Measurements from ENCODE around the gene ESRP2. TPM values are rescaled to one million over a fixed set of nuclear protein-coding genes. Genes with fewer than 3 reads are reported as not detected.

ESRP2 gene
- total and polyA plus RNA-seq, 4 donors, result 22.5 to 65.5 (median 39.3) TPM

DNA sequence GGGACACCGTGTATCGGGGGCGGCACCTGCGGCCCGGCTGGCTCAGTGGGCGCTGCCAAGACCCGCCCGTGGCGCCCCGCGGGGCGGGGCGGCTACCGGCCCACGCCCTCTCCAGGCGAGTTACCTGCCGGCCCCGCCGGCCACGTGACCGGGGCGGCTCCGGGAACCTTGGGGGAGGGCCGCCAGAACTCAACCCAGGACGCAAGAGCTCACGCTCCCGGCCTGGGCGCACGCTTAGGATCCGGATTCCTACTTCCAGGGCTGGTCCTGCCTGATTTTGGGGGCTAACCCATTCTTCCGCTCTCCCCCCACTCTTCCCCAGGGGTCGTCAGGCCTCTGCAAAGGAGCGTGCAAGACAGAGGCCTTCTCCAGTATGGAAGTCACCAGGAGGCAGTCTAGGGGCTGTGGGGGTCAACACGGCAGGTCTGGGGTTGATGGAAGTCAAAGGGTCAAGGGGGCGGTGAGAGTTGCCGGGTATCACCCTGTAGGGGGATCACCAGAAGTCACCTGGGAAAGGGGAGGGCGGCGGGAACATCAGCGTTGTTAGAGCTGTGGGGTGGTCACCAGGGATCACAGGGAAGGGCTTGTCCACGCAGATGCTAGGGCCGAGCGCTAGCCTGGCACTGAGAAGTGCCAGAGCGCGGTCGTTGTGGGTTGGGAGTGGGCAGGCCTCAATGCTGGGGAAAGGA lies 354 bp upstream of the ESRP2 start:
- TF ChIP-seq, protein P1, sequence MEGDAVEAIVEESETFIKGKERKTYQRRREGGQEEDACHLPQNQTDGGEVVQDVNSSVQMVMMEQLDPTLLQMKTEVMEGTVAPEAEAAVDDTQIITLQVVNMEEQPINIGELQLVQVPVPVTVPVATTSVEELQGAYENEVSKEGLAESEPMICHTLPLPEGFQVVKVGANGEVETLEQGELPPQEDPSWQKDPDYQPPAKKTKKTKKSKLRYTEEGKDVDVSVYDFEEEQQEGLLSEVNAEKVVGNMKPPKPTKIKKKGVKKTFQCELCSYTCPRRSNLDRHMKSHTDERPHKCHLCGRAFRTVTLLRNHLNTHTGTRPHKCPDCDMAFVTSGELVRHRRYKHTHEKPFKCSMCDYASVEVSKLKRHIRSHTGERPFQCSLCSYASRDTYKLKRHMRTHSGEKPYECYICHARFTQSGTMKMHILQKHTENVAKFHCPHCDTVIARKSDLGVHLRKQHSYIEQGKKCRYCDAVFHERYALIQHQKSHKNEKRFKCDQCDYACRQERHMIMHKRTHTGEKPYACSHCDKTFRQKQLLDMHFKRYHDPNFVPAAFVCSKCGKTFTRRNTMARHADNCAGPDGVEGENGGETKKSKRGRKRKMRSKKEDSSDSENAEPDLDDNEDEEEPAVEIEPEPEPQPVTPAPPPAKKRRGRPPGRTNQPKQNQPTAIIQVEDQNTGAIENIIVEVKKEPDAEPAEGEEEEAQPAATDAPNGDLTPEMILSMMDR (IDR thresholded peaks at IDR 0.05; ENCODE audit: control extremely low read depth, extremely low read depth), result no peak
- Histone ChIP-seq H3K27me3 (ENCODE audit: control insufficient read depth in 3 of 3, insufficient read depth in 3 of 3, low read length in 2 of 3) (peaks cover 0 to 16% (median 16%) of the 10 kb centered on the region in 3 donors), H3K27ac (ENCODE audit: low read depth in 1 of 2, low read length in 1 of 2) (peak overlapping the region in 1 of 2 donors; percentile 96), H3K4me1 (ENCODE audit: control insufficient read depth in 5 of 5, insufficient read depth in 5 of 5, low read length in 5 of 5) (peaks cover 4 to 28% (median 15%) of the 10 kb centered on the region in 5 donors), H3K4me3 (peak overlapping the region; percentile 60), H3K9ac (ENCODE audit: insufficient read depth in 1 of 2, low read length in 2 of 2) (peak overlapping the region; percentile 46 to 51), H3K9me3 (ENCODE audit: control insufficient read depth in 4 of 4, insufficient read depth in 3 of 4, low read length in 3 of 4) (no peaks in the 10 kb centered on the region), H3K36me3 (ENCODE audit: control insufficient read depth in 4 of 4, insufficient read depth in 4 of 4, low read length in 4 of 4) (peaks cover 0 to 10% (median under 1%) of the 10 kb centered on the region in 4 donors)
- 6 to 15% methylated on average over 39 to 45 of the region's 45 CpGs for WGBS, 2 donors
- peak; percentile 48 to 81 (median 74) for DNase-seq
- ATAC-seq (ENCODE audit: insufficient read depth, low FRiP score), result peak; percentile 49

DNA sequence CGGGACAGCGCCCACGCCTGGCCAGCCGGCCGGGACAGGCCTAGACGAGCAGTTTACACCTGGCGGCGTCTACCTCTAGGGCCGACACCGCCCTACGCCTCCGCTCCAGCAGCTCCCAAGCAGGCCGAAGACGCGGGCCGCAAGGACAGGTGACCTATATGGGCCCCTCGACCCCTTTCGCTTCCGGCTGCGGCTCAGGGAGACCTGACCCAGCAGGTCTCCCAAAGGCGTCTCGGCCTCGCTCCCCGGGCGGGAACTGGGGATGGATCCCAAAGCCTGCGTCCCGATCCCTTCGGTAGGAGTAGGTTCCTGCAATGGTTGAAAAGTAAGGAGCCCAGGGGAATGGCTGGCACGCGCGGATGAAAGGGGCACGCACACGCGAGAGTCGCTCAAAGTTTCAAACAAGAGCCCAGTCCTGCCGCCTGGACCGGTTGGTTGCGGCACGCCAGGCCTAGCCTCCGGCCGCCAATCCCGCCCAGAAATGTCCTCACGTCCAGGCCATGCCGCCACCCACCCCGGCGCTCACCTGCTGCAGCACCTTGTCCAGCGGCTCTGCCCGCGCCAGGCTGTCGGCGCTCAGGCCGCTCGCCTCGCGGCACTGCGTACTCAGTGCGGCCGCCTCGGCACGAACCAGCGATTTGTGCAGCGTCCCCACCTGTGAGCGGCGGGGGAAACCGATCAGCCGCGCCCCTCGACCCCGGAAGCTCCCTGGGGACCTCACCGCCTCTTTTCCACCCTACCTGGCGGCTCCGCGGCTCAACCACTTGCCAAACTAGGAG lies 630 bp downstream of the ESRP2 start:
- peak overlapping the region; percentile 60 for H3K4me3 ChIP-seq
- WGBS, 2 donors, result 53 to 59% methylated on average over 68 to 73 of the region's 73 CpGs
- H3K27ac ChIP-seq (ENCODE audit: low read depth in 1 of 2, low read length in 1 of 2), result peak overlapping the region in 1 of 2 donors; percentile 92
- peaks cover 4 to 28% (median 15%) of the 10 kb centered on the region in 5 donors for H3K4me1 ChIP-seq (ENCODE audit: control insufficient read depth in 5 of 5, insufficient read depth in 5 of 5, low read length in 5 of 5)
- H3K36me3 ChIP-seq (ENCODE audit: control insufficient read depth in 4 of 4, insufficient read depth in 4 of 4, low read length in 4 of 4), result peaks cover 0 to 13% (median 2%) of the 10 kb centered on the region in 4 donors
- H3K9ac ChIP-seq (ENCODE audit: insufficient read depth in 1 of 2, low read length in 2 of 2), result no peak overlapping the region
- DNase-seq (no peak), ATAC-seq (ENCODE audit: insufficient read depth, low FRiP score) (no peak)
- H3K27me3 ChIP-seq (ENCODE audit: control insufficient read depth in 3 of 3, insufficient read depth in 3 of 3, low read length in 2 of 3), result peaks cover 0 to 16% (median 16%) of the 10 kb centered on the region in 3 donors
- TF ChIP-seq, protein P1 (IDR thresholded peaks at IDR 0.05; ENCODE audit: control extremely low read depth, extremely low read depth), result no peak
- no peaks in the 10 kb centered on the region for H3K9me3 ChIP-seq (ENCODE audit: control insufficient read depth in 4 of 4, insufficient read depth in 3 of 4, low read length in 3 of 4)

DNA sequence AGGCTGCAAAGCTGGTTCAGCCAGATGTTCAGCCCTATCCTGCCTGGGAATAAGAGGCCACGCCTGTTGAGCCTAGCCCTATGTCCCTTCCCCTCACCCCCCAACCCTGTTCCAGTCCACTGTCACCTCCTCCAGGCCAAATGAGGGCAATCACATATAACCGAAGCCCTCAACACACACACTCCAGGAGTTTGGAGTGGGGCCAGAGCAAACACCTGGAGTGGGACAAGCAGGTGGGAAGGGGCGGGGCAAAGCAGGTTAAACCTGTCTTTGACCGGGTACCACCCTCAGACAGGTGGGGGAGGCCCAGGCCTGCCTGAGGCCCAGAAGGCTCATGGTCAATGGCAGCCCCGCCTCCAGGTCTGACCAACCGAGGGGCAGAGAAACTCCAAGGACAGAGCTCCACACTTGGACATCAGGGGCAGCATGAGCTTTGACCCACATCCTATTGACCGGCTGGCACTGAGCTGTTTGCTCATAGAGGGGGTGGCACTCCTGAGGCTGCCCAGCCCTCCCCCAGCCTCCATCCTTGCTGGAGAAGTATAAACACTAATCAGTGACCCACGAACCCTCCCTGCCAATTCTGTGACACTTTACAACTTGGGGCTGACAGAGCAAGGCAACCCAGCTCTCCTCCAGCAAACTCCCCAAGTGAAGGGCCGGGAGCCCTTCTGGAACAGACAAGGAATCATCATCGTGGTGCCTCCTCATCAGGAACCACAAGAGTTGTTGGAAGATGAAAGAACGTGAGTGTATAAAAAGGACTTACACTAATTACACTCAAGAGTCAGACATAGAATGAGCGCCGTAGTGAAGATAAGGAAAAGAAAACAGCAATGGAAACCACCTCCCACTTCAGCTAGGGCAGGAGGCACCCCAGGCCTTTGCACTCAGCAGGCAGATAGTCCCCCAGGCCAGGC lies 1.5 kb downstream of the ESRP2 start:
- Histone ChIP-seq H3K27ac (ENCODE audit: low read depth in 1 of 2, low read length in 1 of 2) (peak overlapping the region in 1 of 2 donors; percentile 92), H3K4me3 (peak overlapping the region; percentile 60), H3K9ac (ENCODE audit: insufficient read depth in 1 of 2, low read length in 2 of 2) (no peak overlapping the region), H3K36me3 (ENCODE audit: control insufficient read depth in 4 of 4, insufficient read depth in 4 of 4, low read length in 4 of 4) (peaks cover 0 to 18% (median 2%) of the 10 kb centered on the region in 4 donors), H3K4me1 (ENCODE audit: control insufficient read depth in 5 of 5, insufficient read depth in 5 of 5, low read length in 5 of 5) (peaks cover 4 to 28% (median 13%) of the 10 kb centered on the region in 5 donors), H3K9me3 (ENCODE audit: control insufficient read depth in 4 of 4, insufficient read depth in 3 of 4, low read length in 3 of 4) (no peaks in the 10 kb centered on the region), H3K27me3 (ENCODE audit: control insufficient read depth in 3 of 3, insufficient read depth in 3 of 3, low read length in 2 of 3) (peaks cover 0 to 16% (median 16%) of the 10 kb centered on the region in 3 donors)
- peak; percentile 77 to 88 (median 87) for DNase-seq
- WGBS, 2 donors, result 47 to 60% methylated on average over 13 of the region's 13 CpGs
- TF ChIP-seq, protein P1 (IDR thresholded peaks at IDR 0.05; ENCODE audit: control extremely low read depth, extremely low read depth), result no peak
- ATAC-seq (ENCODE audit: insufficient read depth, low FRiP score), result peak; percentile 20
